ENCODE results near the gene UCKL1.
A peak's percentile ranks its signal among the peaks of the same experiment; 100 is the strongest.

UCKL1 gene

GRCh38 chr20:63940071-63940471 lies 16.1 kb downstream of the UCKL1 start:
- no peak for TF ChIP-seq CTCF (IDR thresholded peaks at IDR 0.05)

- no peak for TF ChIP-seq CTCF (IDR thresholded peaks at IDR 0.05)
Observed at GRCh38 chr20:63939061-63939935, 16.9 kb downstream of the UCKL1 start.

- TF ChIP-seq CTCF (IDR thresholded peaks at IDR 0.05): no peak
Observed at GRCh38 chr20:63937596-63937995, 18.6 kb downstream of the UCKL1 start.

- TF ChIP-seq CTCF (IDR thresholded peaks at IDR 0.05): no peak
Observed at GRCh38 chr20:63935447-63935846, 20.8 kb downstream of the UCKL1 start.

GRCh38 chr20:63934271-63935068 lies 21.7 kb downstream of the UCKL1 start:
- TF ChIP-seq CTCF (IDR thresholded peaks at IDR 0.05): peak; percentile 19; the same call in 1 of the 2 replicates

GRCh38 chr20:63933646-63934045 lies 22.6 kb downstream of the UCKL1 start:
- TF ChIP-seq CTCF (IDR thresholded peaks at IDR 0.05): no peak

GRCh38 chr20:63932606-63933160 lies 23.5 kb downstream of the UCKL1 start:
- TF ChIP-seq CTCF (IDR thresholded peaks at IDR 0.05): no peak
